ENCODE data around the gene ACVR1B.

The ACVR1B gene

GRCh38 chr12:51942501-51943000 lies 8.9 kb upstream of the ACVR1B start:
- no peak for DNase-seq (ENCODE audit: low read depth in 2 of 2)

GRCh38 chr12:51943346-51943745 lies 8.2 kb upstream of the ACVR1B start:
- no peak for DNase-seq (ENCODE audit: low read depth in 2 of 2)

- no peak for DNase-seq (ENCODE audit: low read depth in 2 of 2)
Measured at GRCh38 chr12:51944608-51945233, 6.8 kb upstream of the ACVR1B start.

- no peak for DNase-seq (ENCODE audit: low read depth in 2 of 2)
Measured at GRCh38 chr12:51947246-51947996, 4.1 kb upstream of the ACVR1B start.

- DNase-seq (ENCODE audit: low read depth in 2 of 2) = no peak
Measured at GRCh38 chr12:51948066-51948465, 3.4 kb upstream of the ACVR1B start.

GRCh38 chr12:51949342-51950030 lies 2.0 kb upstream of the ACVR1B start:
- DNase-seq (ENCODE audit: low read depth in 2 of 2) = no peak

- DNase-seq (ENCODE audit: low read depth in 2 of 2) = no peak
Measured at GRCh38 chr12:51950682-51951198, 759 bp upstream of the ACVR1B start.

GRCh38 chr12:51951843-51952722 lies 584 bp downstream of the ACVR1B start:
- DNase-seq (ENCODE audit: low read depth in 2 of 2) = no peak

- no peak for DNase-seq (ENCODE audit: low read depth in 2 of 2)
Measured at GRCh38 chr12:51953089-51953488, 1.6 kb downstream of the ACVR1B start.

GRCh38 chr12:51953864-51954263 lies 2.4 kb downstream of the ACVR1B start:
- DNase-seq (ENCODE audit: low read depth in 2 of 2) = no peak

- DNase-seq (ENCODE audit: low read depth in 2 of 2) = no peak
Measured at GRCh38 chr12:51954561-51955361, 3.3 kb downstream of the ACVR1B start.

GRCh38 chr12:51955702-51956101 lies 4.2 kb downstream of the ACVR1B start:
- DNase-seq (ENCODE audit: low read depth in 2 of 2) = no peak

- no peak for DNase-seq (ENCODE audit: low read depth in 2 of 2)
Measured at GRCh38 chr12:51958542-51958941, 7.0 kb downstream of the ACVR1B start.

GRCh38 chr12:51959211-51959610 lies 7.7 kb downstream of the ACVR1B start:
- no peak for DNase-seq (ENCODE audit: low read depth in 2 of 2)

GRCh38 chr12:51959921-51960320 lies 8.4 kb downstream of the ACVR1B start:
- no peak for DNase-seq (ENCODE audit: low read depth in 2 of 2)

- DNase-seq (ENCODE audit: low read depth in 2 of 2) = no peak
Measured at GRCh38 chr12:51960488-51960887, 9.0 kb downstream of the ACVR1B start.

- DNase-seq (ENCODE audit: low read depth in 2 of 2) = no peak
Measured at GRCh38 chr12:51960890-51961289, 9.4 kb downstream of the ACVR1B start.

GRCh38 chr12:51961834-51962233 lies 10.3 kb downstream of the ACVR1B start:
- no peak for DNase-seq (ENCODE audit: low read depth in 2 of 2)

GRCh38 chr12:51962737-51963136 lies 11.2 kb downstream of the ACVR1B start:
- DNase-seq (ENCODE audit: low read depth in 2 of 2) = no peak

- no peak for DNase-seq (ENCODE audit: low read depth in 2 of 2)
Measured at GRCh38 chr12:51963477-51963876, 12.0 kb downstream of the ACVR1B start.

- DNase-seq (ENCODE audit: low read depth in 2 of 2) = no peak
Measured at GRCh38 chr12:51969643-51970042, 18.1 kb downstream of the ACVR1B start.
